ENCODE measurements around the gene ZYG11B. TPM values are rescaled to one million over a fixed set of nuclear protein-coding genes. Genes with fewer than 3 reads are reported as not detected.
"Not testable (repeated sequence)": the region's sequence is repeated elsewhere in the genome, so short reads cannot be mapped to it uniquely, and the experiment has no call there.

Gene ZYG11B
- 1 to 10 TPM; 9.7 to 9.9 TPM for total RNA-seq

DNA sequence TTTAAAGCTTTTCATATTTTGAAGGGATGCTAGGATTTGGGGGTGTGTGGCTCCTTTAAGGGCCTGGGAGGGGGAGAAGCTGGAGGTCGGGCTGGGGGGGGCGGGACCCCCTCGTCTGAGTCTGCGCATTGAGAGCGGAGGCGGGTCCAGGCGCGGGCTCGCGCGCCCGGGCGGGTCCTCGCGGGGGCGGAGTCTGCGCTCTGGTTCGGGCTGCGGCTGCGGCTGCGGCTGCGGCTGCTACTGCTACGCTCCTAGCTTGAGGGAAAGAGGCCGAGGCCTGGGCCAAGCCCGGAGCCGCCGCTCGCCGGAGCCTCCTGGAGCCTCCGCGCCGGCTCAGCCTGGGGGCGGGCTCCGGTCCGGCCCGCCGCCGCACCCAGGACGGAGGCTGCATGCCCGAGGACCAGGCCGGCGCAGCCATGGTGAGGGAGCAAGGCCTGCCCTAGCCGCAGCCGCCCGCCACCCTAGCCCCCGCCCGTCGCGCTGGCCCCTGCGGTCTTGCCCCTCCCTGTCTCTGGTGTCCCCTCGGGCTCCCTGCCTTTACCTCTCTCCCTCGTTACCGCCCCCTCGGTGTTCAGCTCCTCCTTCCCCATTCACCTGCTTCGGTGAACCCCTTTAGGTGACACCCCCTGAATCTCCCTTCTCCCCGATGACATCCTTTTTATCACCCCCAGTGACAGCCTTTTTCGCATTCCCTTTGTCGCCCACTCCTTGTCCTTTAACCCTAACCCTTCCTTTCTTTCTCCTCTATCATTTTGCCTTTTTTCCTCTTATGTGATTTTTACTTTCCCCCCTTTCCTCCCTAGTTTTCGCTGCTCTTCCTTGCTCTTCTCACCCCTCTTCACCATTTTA, at the start of gene ZYG11B:
ZYG11B (plus strand) TSS at position 189 of the 849 bp plus-strand sequence; CDS start at position 390, 201 bp downstream.
- Mint-ChIP-seq H3K36me3 (peaks cover 2% of the 10 kb centered on the region), H3K27me3 (no peaks in the 10 kb centered on the region), H3K4me3 (peak within 1 kb of the TSS; percentile 85), H3K27ac (peak within 1 kb of the TSS; percentile 65), H3K4me1 (peaks cover 31% of the 10 kb centered on the region), H3K9me3 (no peaks in the 10 kb centered on the region)
- DNase-seq = peak; percentile 90

- no peak for DNase-seq
- Mint-ChIP-seq H3K4me1 (peaks cover 5% of the 10 kb centered on the region), H3K27ac (no peak overlapping the region), H3K9me3 (no peaks in the 10 kb centered on the region), H3K36me3 (no peaks in the 10 kb centered on the region), H3K4me3 (no peak overlapping the region), H3K27me3 (no peaks in the 10 kb centered on the region)
These were observed 49.0 kb upstream of the ZYG11B start for GRCh38 chr1:52677076-52677806.

DNA sequence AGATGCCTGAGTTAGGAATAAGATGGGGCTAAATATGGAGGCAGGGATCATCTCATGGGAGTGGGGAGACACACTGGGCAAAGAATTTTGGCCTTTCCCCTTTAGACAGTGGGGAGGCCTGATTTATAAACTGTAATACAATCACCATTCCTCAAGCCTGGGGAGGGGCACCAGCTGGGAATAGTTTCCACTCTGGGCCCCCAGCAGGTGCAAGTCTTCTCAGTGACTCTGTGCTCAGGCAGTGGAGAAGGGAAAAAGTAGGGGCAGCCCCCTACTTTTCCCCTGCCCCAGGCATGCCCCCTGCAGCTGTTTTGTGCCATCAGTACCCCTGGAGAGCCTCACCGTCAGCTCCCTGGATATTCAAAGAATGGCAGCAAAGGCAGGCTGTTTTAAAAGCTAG, 47.2 kb upstream of the ZYG11B start:
- H3K27ac Mint-ChIP-seq = no peak overlapping the region
- no peaks in the 10 kb centered on the region for H3K27me3 Mint-ChIP-seq

GRCh38 chr1:52679498-52679897, 46.8 kb upstream of the ZYG11B start:
- no peak for DNase-seq
- no peak overlapping the region for H3K4me3 Mint-ChIP-seq
- H3K4me1 Mint-ChIP-seq = peaks cover 3% of the 10 kb centered on the region
- no peak overlapping the region for H3K27ac Mint-ChIP-seq
- no peaks in the 10 kb centered on the region for H3K27me3 Mint-ChIP-seq
- peaks cover 3% of the 10 kb centered on the region for H3K9me3 Mint-ChIP-seq
- peaks cover 11% of the 10 kb centered on the region for H3K36me3 Mint-ChIP-seq

More for the DNA sequence above, 47.2 kb upstream of the ZYG11B start:
- no peak overlapping the region for H3K4me3 Mint-ChIP-seq
- DNase-seq = no peak
- peaks cover 11% of the 10 kb centered on the region for H3K36me3 Mint-ChIP-seq
- peaks cover 5% of the 10 kb centered on the region for H3K4me1 Mint-ChIP-seq
- peaks cover 3% of the 10 kb centered on the region for H3K9me3 Mint-ChIP-seq

- Mint-ChIP-seq H3K4me3 (no peak overlapping the region), H3K36me3 (peaks cover 15% of the 10 kb centered on the region), H3K27ac (no peak overlapping the region), H3K27me3 (no peaks in the 10 kb centered on the region), H3K4me1 (no peaks in the 10 kb centered on the region), H3K9me3 (peaks cover 3% of the 10 kb centered on the region)
- DNase-seq = no peak
These were observed 45.9 kb upstream of the ZYG11B start for GRCh38 chr1:52680353-52680752.

- no peak overlapping the region for H3K4me3 Mint-ChIP-seq
- no peak for DNase-seq
- H3K4me1 Mint-ChIP-seq = peaks cover 2% of the 10 kb centered on the region
- no peaks in the 10 kb centered on the region for H3K27me3 Mint-ChIP-seq
- H3K36me3 Mint-ChIP-seq = peaks cover 18% of the 10 kb centered on the region
- H3K27ac Mint-ChIP-seq = no peak overlapping the region
- H3K9me3 Mint-ChIP-seq = peaks cover 3% of the 10 kb centered on the region
These were observed 45.1 kb upstream of the ZYG11B start for GRCh38 chr1:52681136-52681535.

DNA sequence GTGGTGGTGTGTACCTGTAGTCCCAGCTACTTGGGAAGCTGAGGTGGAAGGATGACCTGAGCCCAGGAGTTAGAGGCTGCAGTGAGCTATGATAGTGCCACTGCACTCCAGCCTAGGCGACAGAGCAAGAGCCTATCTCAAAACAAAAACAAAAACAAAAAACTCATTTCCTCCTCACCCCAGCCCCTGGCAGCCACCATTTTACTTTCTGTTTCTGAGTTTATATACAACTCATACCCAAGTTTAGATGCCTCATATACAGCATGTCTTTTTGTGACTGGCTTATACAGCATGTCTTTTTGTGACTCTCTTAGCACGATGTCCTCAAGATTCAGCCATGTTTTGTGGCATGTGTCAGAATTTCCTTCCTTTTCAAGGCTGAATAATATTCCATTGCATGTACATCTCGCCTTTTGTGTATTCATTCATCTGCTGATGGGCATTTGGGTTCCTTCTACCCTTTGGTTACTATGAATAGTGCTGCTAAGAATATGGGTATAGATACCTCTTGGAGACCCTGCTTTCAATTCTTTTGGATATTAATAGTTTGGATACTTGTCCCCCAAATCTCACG, 42.8 kb upstream of the ZYG11B start:
- no peak overlapping the region for H3K27ac Mint-ChIP-seq
- H3K27me3 Mint-ChIP-seq = no peaks in the 10 kb centered on the region
- peaks cover 3% of the 10 kb centered on the region for H3K4me1 Mint-ChIP-seq
- H3K4me3 Mint-ChIP-seq = peak overlapping the region; percentile 2
- DNase-seq = no peak
- peaks cover 30% of the 10 kb centered on the region for H3K36me3 Mint-ChIP-seq
- H3K9me3 Mint-ChIP-seq = peaks cover 3% of the 10 kb centered on the region

GRCh38 chr1:52684545-52684944, 41.7 kb upstream of the ZYG11B start:
- Mint-ChIP-seq H3K4me1 (peaks cover 3% of the 10 kb centered on the region), H3K36me3 (peaks cover 35% of the 10 kb centered on the region), H3K4me3 (no peak overlapping the region), H3K27me3 (no peaks in the 10 kb centered on the region), H3K27ac (no peak overlapping the region), H3K9me3 (peaks cover 3% of the 10 kb centered on the region)
- no peak for DNase-seq

GRCh38 chr1:52686261-52686751, 39.9 kb upstream of the ZYG11B start:
- H3K27me3 Mint-ChIP-seq, H3K4me3 Mint-ChIP-seq, H3K4me1 Mint-ChIP-seq, H3K9me3 Mint-ChIP-seq: not testable (repeated sequence)
- Mint-ChIP-seq H3K36me3 (peaks cover 37% of the 10 kb centered on the region), H3K27ac (peak overlapping the region; percentile 78)
- peak; percentile 67 for DNase-seq

GRCh38 chr1:52686830-52687229, 39.4 kb upstream of the ZYG11B start:
- no peak for DNase-seq
- Mint-ChIP-seq H3K4me3 (no peak overlapping the region), H3K9me3 (peaks cover 3% of the 10 kb centered on the region), H3K27me3 (no peaks in the 10 kb centered on the region), H3K27ac (no peak overlapping the region), H3K36me3 (peaks cover 40% of the 10 kb centered on the region), H3K4me1 (peaks cover 5% of the 10 kb centered on the region)

GRCh38 chr1:52691821-52692220, 34.4 kb upstream of the ZYG11B start:
- Mint-ChIP-seq H3K9me3 (no peaks in the 10 kb centered on the region), H3K27ac (no peak overlapping the region), H3K4me3 (no peak overlapping the region), H3K27me3 (no peaks in the 10 kb centered on the region), H3K36me3 (peaks cover 55% of the 10 kb centered on the region), H3K4me1 (peaks cover 16% of the 10 kb centered on the region)
- no peak for DNase-seq

- no peak for DNase-seq
- H3K36me3 Mint-ChIP-seq = peaks cover 52% of the 10 kb centered on the region
These were observed 33.6 kb upstream of the ZYG11B start for GRCh38 chr1:52692697-52693096.

DNA sequence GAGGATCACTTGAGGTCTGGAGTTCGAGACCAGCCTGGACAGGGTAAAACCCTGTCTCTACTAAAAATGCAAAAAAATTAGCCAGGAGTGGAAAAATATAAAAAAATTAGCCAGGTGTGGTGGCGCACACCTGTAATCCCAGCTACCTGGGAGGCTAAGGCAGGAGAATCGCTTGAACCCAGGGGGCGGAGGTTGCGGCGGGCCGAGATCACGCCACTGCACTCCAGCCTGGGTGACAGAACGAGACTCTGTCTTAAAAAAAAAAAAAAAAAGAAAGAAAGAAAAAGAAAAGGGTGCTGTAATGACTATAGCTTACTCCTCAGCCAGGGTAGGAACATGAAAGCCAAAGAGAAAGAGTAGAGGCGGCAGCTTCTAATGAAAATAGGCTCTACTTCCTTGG, 32.9 kb upstream of the ZYG11B start:
- H3K27me3 Mint-ChIP-seq, DNase-seq, H3K27ac Mint-ChIP-seq, H3K4me3 Mint-ChIP-seq, H3K9me3 Mint-ChIP-seq: not testable (repeated sequence)
- H3K36me3 Mint-ChIP-seq = peaks cover 50% of the 10 kb centered on the region
- H3K4me1 Mint-ChIP-seq = peaks cover 20% of the 10 kb centered on the region

More at GRCh38 chr1:52692697-52693096, 33.6 kb upstream of the ZYG11B start:
- no peaks in the 10 kb centered on the region for H3K9me3 Mint-ChIP-seq
- no peak overlapping the region for H3K27ac Mint-ChIP-seq
- H3K4me1 Mint-ChIP-seq = peaks cover 20% of the 10 kb centered on the region
- no peaks in the 10 kb centered on the region for H3K27me3 Mint-ChIP-seq
- H3K4me3 Mint-ChIP-seq = no peak overlapping the region

DNA sequence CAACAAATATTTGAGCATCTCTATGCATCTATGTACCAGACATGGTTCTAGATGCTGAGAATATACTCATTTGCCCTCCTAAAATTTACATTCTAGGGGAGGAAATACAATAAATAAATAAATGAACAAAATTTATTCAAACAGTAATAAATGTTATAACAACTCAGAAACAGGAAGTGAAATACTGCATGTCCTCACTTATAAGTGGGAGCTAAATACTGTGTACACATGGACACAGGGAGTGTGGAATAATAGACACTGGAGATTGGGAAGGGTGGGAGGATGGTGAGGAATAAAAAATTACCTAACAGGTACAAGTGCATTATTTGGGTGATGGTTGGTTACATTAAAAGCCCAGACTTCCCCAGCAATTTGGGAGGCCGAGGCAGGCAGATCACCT, 32.4 kb upstream of the ZYG11B start:
- H3K9me3 Mint-ChIP-seq = no peaks in the 10 kb centered on the region
- H3K27me3 Mint-ChIP-seq = no peaks in the 10 kb centered on the region
- H3K27ac Mint-ChIP-seq = no peak overlapping the region
- no peak for DNase-seq
- H3K4me3 Mint-ChIP-seq = no peak overlapping the region
- peaks cover 50% of the 10 kb centered on the region for H3K36me3 Mint-ChIP-seq
- peaks cover 20% of the 10 kb centered on the region for H3K4me1 Mint-ChIP-seq

- no peak for DNase-seq
- H3K4me3 Mint-ChIP-seq = peak overlapping the region; percentile 0
- no peak overlapping the region for H3K27ac Mint-ChIP-seq
- H3K9me3 Mint-ChIP-seq = no peaks in the 10 kb centered on the region
- peaks cover 20% of the 10 kb centered on the region for H3K4me1 Mint-ChIP-seq
- H3K36me3 Mint-ChIP-seq = peaks cover 46% of the 10 kb centered on the region
- no peaks in the 10 kb centered on the region for H3K27me3 Mint-ChIP-seq
These were observed 30.6 kb upstream of the ZYG11B start for GRCh38 chr1:52695627-52696026.
